ENCODE results near the gene STAG3.
"Not testable (repeated sequence)": the region's sequence is repeated elsewhere in the genome, so short reads cannot be mapped to it uniquely, and the experiment has no call there.

STAG3 gene

GRCh38 chr7:100175296-100175935, 2.3 kb upstream of the STAG3 start:
- Histone ChIP-seq H3K23ac (ENCODE audit: low read length) (no peak overlapping the region), H3K9ac (ENCODE audit: low read length) (no peak overlapping the region), H3K27me3 (ENCODE audit: insufficient read depth, low read length, poor library complexity) (no peaks in the 10 kb centered on the region), H2BK5ac (ENCODE audit: low read length) (no peak overlapping the region), H3K79me1 (ENCODE audit: low read length) (peaks cover 6% of the 10 kb centered on the region), H2BK120ac (ENCODE audit: low read depth, low read length) (no peak overlapping the region), H3K4me1 (ENCODE audit: control insufficient read depth, low read depth, low read length) (peaks cover 5% of the 10 kb centered on the region), H3K4ac (ENCODE audit: low read depth, low read length) (no peak overlapping the region), H3K18ac (ENCODE audit: low read length) (no peak overlapping the region), H4K5ac (ENCODE audit: low read length) (no peak overlapping the region), H3K4me2 (ENCODE audit: low read length) (no peak overlapping the region), H4K8ac (ENCODE audit: low read depth, low read length) (no peak overlapping the region), H3K56ac (ENCODE audit: low read length) (no peak overlapping the region), H2AK5ac (ENCODE audit: low read length) (no peak overlapping the region), H3K27ac (ENCODE audit: low read depth, low read length) (no peak overlapping the region), H3K36me3 (ENCODE audit: control insufficient read depth, insufficient read depth, low read length) (no peaks in the 10 kb centered on the region), H3K4me3 (ENCODE audit: low read length) (no peak overlapping the region), H3K79me2 (ENCODE audit: control insufficient read depth, insufficient read depth, low read length) (peaks cover 2% of the 10 kb centered on the region), H2BK15ac (replicated peaks; ENCODE audit: low read depth) (no peak overlapping the region)
- WGBS (ENCODE audit: extremely low coverage, insufficient coverage, low lambda C conversion rate): no CpG with 5 or more reads among the region's 14 CpGs
- no peak for DNase-seq

GRCh38 chr7:100176096-100177044, 1.3 kb upstream of the STAG3 start:
- Histone ChIP-seq H3K4me1 (ENCODE audit: control insufficient read depth, low read depth, low read length) (peaks cover 3% of the 10 kb centered on the region), H2AK5ac (ENCODE audit: low read length) (no peak overlapping the region), H3K18ac (ENCODE audit: low read length) (peak overlapping the region; percentile 75), H3K36me3 (ENCODE audit: control insufficient read depth, insufficient read depth, low read length) (no peaks in the 10 kb centered on the region), H2BK15ac (replicated peaks; ENCODE audit: low read depth) (no peak overlapping the region), H3K23ac (ENCODE audit: low read length) (no peak overlapping the region), H3K9ac (ENCODE audit: low read length) (peak overlapping the region; percentile 85), H4K8ac (ENCODE audit: low read depth, low read length) (no peak overlapping the region), H3K4ac (ENCODE audit: low read depth, low read length) (peak overlapping the region; percentile 64), H3K4me2 (ENCODE audit: low read length) (peak overlapping the region; percentile 78), H4K5ac (ENCODE audit: low read length) (no peak overlapping the region), H2BK5ac (ENCODE audit: low read length) (no peak overlapping the region), H3K27me3 (ENCODE audit: insufficient read depth, low read length, poor library complexity) (no peaks in the 10 kb centered on the region), H3K79me2 (ENCODE audit: control insufficient read depth, insufficient read depth, low read length) (peaks cover 2% of the 10 kb centered on the region), H3K27ac (ENCODE audit: low read depth, low read length) (no peak overlapping the region), H2BK120ac (ENCODE audit: low read depth, low read length) (no peak overlapping the region), H3K79me1 (ENCODE audit: low read length) (peaks cover 6% of the 10 kb centered on the region), H3K4me3 (ENCODE audit: low read length) (peak overlapping the region; percentile 86), H3K56ac (ENCODE audit: low read length) (peak overlapping the region; percentile 94)
- WGBS (ENCODE audit: extremely low coverage, insufficient coverage, low lambda C conversion rate): no CpG with 5 or more reads among the region's 14 CpGs
- DNase-seq: no peak

GRCh38 chr7:100180084-100180483, 2.4 kb downstream of the STAG3 start:
- not testable (repeated sequence) for H3K9ac ChIP-seq (ENCODE audit: low read length); H2AK5ac ChIP-seq (ENCODE audit: low read length); H3K56ac ChIP-seq (ENCODE audit: low read length); H3K79me1 ChIP-seq (ENCODE audit: low read length); H3K27ac ChIP-seq (ENCODE audit: low read depth, low read length); H3K23ac ChIP-seq (ENCODE audit: low read length); H3K27me3 ChIP-seq (ENCODE audit: insufficient read depth, low read length, poor library complexity); H3K36me3 ChIP-seq (ENCODE audit: control insufficient read depth, insufficient read depth, low read length); H3K18ac ChIP-seq (ENCODE audit: low read length); H2BK120ac ChIP-seq (ENCODE audit: low read depth, low read length); H3K4me2 ChIP-seq (ENCODE audit: low read length); H4K5ac ChIP-seq (ENCODE audit: low read length); DNase-seq; H3K4ac ChIP-seq (ENCODE audit: low read depth, low read length); H3K4me1 ChIP-seq (ENCODE audit: control insufficient read depth, low read depth, low read length); H3K79me2 ChIP-seq (ENCODE audit: control insufficient read depth, insufficient read depth, low read length); H2BK15ac ChIP-seq (replicated peaks; ENCODE audit: low read depth); H4K8ac ChIP-seq (ENCODE audit: low read depth, low read length); H3K4me3 ChIP-seq (ENCODE audit: low read length); H2BK5ac ChIP-seq (ENCODE audit: low read length)
- WGBS (ENCODE audit: extremely low coverage, insufficient coverage, low lambda C conversion rate): no CpG with 5 or more reads among the region's 3 CpGs

GRCh38 chr7:100182616-100183015, 4.9 kb downstream of the STAG3 start:
- not testable (repeated sequence) for H3K27ac ChIP-seq (ENCODE audit: low read depth, low read length); H2BK15ac ChIP-seq (replicated peaks; ENCODE audit: low read depth); H2BK5ac ChIP-seq (ENCODE audit: low read length); H3K4me1 ChIP-seq (ENCODE audit: control insufficient read depth, low read depth, low read length); H4K5ac ChIP-seq (ENCODE audit: low read length); H3K79me1 ChIP-seq (ENCODE audit: low read length); H3K18ac ChIP-seq (ENCODE audit: low read length); H3K4me2 ChIP-seq (ENCODE audit: low read length); H2BK120ac ChIP-seq (ENCODE audit: low read depth, low read length); H2AK5ac ChIP-seq (ENCODE audit: low read length); H3K4me3 ChIP-seq (ENCODE audit: low read length); H4K8ac ChIP-seq (ENCODE audit: low read depth, low read length); H3K27me3 ChIP-seq (ENCODE audit: insufficient read depth, low read length, poor library complexity); H3K4ac ChIP-seq (ENCODE audit: low read depth, low read length); H3K36me3 ChIP-seq (ENCODE audit: control insufficient read depth, insufficient read depth, low read length); H3K23ac ChIP-seq (ENCODE audit: low read length); H3K79me2 ChIP-seq (ENCODE audit: control insufficient read depth, insufficient read depth, low read length); H3K56ac ChIP-seq (ENCODE audit: low read length); DNase-seq; H3K9ac ChIP-seq (ENCODE audit: low read length)
- no CpG with 5 or more reads among the region's 6 CpGs for WGBS (ENCODE audit: extremely low coverage, insufficient coverage, low lambda C conversion rate)

- not testable (repeated sequence) for H3K18ac ChIP-seq (ENCODE audit: low read length); DNase-seq; H3K4ac ChIP-seq (ENCODE audit: low read depth, low read length); H2BK120ac ChIP-seq (ENCODE audit: low read depth, low read length); H2BK5ac ChIP-seq (ENCODE audit: low read length); H3K4me3 ChIP-seq (ENCODE audit: low read length); H3K27me3 ChIP-seq (ENCODE audit: insufficient read depth, low read length, poor library complexity); H2AK5ac ChIP-seq (ENCODE audit: low read length); H3K36me3 ChIP-seq (ENCODE audit: control insufficient read depth, insufficient read depth, low read length); H3K9ac ChIP-seq (ENCODE audit: low read length); H3K56ac ChIP-seq (ENCODE audit: low read length); H2BK15ac ChIP-seq (replicated peaks; ENCODE audit: low read depth); H3K4me1 ChIP-seq (ENCODE audit: control insufficient read depth, low read depth, low read length); H4K8ac ChIP-seq (ENCODE audit: low read depth, low read length); H3K4me2 ChIP-seq (ENCODE audit: low read length); H3K27ac ChIP-seq (ENCODE audit: low read depth, low read length); H3K79me1 ChIP-seq (ENCODE audit: low read length); H3K79me2 ChIP-seq (ENCODE audit: control insufficient read depth, insufficient read depth, low read length); H4K5ac ChIP-seq (ENCODE audit: low read length); H3K23ac ChIP-seq (ENCODE audit: low read length)
- WGBS (ENCODE audit: extremely low coverage, insufficient coverage, low lambda C conversion rate): no CpG with 5 or more reads among the region's 6 CpGs
Measured at GRCh38 chr7:100183090-100183489, 5.4 kb downstream of the STAG3 start.

Measured in mesendoderm (in vitro differentiated cells).